HAP-1 (cell line): ENCODE results near the gene ALOX12B.

Source experiments
- DNase-seq, 2 experiments: peaks; one replicate each; pipeline ENCODE4 v3.0.0-alpha.2; 2016 to 2020; ENCODE audit warnings: low spot score in 2 of 2
- H3K27me3 ChIP-seq: fragments of 250-450 bp; sonication (Bioruptor Pico); 2 replicates; pipeline ENCODE4 v1.5.1; 2020; ENCODE audit warnings: low read depth, mild to moderate bottlenecking, moderate library complexity
- H3K36me3 ChIP-seq: fragments of 250-450 bp; sonication (Bioruptor Pico); replicated peaks from 2 replicates; pipeline ENCODE4 v1.5.1; 2020; ENCODE audit warnings: mild to moderate bottlenecking
- H3K4me1 ChIP-seq: fragments of 250-450 bp; sonication (Bioruptor Pico); 2 replicates; pipeline ENCODE4 v1.5.1; 2020; ENCODE audit warnings: mild to moderate bottlenecking
- H3K4me3 ChIP-seq: fragments of 250-450 bp; sonication (Bioruptor Pico); 2 replicates; pipeline ENCODE4 v1.5.1; 2020; ENCODE audit warnings: mild to moderate bottlenecking, moderate library complexity
- H3K9me3 ChIP-seq: fragments of 250-450 bp; sonication (Bioruptor Pico); 2 replicates; pipeline ENCODE4 v1.5.1; 2020; ENCODE audit warnings: mild to moderate bottlenecking, moderate library complexity
- in situ Hi-C: fragments of 300-500 bp; cut with MboI; formaldehyde crosslinking; loops from 3 replicates; pipeline ENCODE4 v1.14.3; 2020; ENCODE audit warnings: low sequenced_read_pairs, inconsistent platforms, mixed read lengths

Gene ALOX12B

GRCh38 chr17:8047769-8048110, 39.8 kb downstream of the ALOX12B start:
- no peak for DNase-seq
- Histone ChIP-seq H3K4me3 (no peak overlapping the region), H3K9me3 (no peaks in the 10 kb centered on the region), H3K27me3 (no peaks in the 10 kb centered on the region), H3K36me3 (no peaks in the 10 kb centered on the region), H3K4me1 (no peaks in the 10 kb centered on the region)
- in situ Hi-C loops: loop anchor here (10.0 kb wide), 1 partner anchor 303 kb away; no protein-coding TSS in a partner anchor

DNA sequence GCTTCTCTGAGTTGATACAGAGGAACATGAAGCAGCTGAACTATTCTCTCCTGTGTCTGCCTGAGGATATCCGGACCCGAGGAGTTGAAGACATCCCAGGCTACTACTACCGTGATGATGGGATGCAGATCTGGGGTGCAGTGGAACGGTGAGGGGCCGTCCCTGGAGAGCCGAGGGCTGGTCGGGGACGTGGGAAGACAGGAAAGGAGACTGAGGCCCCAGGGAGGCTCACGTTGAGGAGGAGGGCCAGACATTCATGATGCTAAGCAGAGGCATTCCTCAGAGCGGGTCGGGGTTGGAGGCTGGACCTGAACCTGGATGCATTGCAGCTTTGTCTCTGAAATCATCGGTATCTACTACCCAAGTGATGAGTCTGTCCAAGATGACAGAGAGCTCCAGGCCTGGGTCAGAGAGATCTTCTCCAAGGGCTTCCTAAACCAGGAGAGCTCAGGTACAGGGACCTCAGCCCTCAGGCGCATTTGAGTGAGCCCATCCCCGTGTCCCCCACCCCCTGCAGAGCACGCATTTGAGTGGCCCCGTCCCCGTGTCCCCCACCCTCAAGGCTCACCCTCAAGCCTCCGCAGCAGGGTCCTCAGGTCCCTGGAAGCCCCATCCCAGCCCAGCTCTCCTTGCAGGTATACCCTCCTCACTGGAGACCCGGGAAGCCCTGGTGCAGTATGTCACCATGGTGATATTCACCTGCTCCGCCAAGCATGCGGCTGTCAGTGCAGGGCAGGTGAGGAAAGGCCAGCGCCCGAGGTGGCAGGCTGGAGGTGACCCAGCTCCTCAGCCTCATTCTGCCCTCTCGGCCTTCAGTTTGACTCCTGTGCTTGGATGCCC, 40.4 kb downstream of the ALOX12B start:
- no peaks in the 10 kb centered on the region for H3K9me3 ChIP-seq
- no peaks in the 10 kb centered on the region for H3K36me3 ChIP-seq
- in situ Hi-C loops: loop anchor here (10.0 kb wide), 1 partner anchor 302 kb away; no protein-coding TSS in a partner anchor
- DNase-seq: no peak
- no peaks in the 10 kb centered on the region for H3K27me3 ChIP-seq
- H3K4me1 ChIP-seq: no peaks in the 10 kb centered on the region
- H3K4me3 ChIP-seq: no peak overlapping the region

DNA sequence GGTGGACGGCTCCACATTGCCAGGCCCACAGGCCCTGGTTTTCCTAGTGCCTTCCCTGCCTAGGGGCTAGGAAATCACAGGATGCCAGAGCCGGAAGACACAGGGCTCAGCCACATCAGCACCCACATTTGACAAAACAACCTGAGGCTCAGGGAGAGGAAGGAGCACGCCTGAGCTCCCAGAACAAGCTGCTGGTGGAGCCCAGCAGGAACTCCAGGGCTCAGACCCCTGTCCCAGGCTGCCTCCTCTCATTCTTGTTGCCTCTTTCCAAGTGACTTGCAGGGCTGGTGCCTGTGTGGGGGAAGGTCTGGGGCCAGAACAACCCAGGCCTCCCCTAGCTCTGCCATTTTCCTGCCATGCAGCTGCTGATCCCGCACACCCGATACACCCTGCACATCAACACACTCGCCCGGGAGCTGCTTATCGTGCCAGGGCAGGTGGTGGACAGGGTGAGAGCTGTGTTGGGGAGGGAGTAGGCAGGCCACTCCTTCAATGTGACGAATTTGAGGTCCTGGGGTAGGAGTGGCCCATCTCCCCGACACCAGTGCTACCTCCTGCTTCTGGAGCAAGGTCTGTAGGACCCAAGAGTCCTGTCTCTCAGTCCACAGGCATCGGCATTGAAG, 41.1 kb downstream of the ALOX12B start:
- no peaks in the 10 kb centered on the region for H3K9me3 ChIP-seq
- no peaks in the 10 kb centered on the region for H3K36me3 ChIP-seq
- H3K4me3 ChIP-seq: no peak overlapping the region
- DNase-seq: no peak
- H3K27me3 ChIP-seq: no peaks in the 10 kb centered on the region
- in situ Hi-C loops: loop anchor here (10.0 kb wide), 1 partner anchor 302 kb away; no protein-coding TSS in a partner anchor
- H3K4me1 ChIP-seq: no peaks in the 10 kb centered on the region

GRCh38 chr17:8044819-8045810, 42.4 kb downstream of the ALOX12B start:
- Histone ChIP-seq H3K27me3 (no peaks in the 10 kb centered on the region), H3K36me3 (no peaks in the 10 kb centered on the region), H3K4me3 (no peak overlapping the region), H3K9me3 (no peaks in the 10 kb centered on the region), H3K4me1 (no peaks in the 10 kb centered on the region)
- no peak for DNase-seq
- in situ Hi-C loops: loop anchor here (10.0 kb wide), 1 partner anchor 300 kb away; no protein-coding TSS in a partner anchor

DNA sequence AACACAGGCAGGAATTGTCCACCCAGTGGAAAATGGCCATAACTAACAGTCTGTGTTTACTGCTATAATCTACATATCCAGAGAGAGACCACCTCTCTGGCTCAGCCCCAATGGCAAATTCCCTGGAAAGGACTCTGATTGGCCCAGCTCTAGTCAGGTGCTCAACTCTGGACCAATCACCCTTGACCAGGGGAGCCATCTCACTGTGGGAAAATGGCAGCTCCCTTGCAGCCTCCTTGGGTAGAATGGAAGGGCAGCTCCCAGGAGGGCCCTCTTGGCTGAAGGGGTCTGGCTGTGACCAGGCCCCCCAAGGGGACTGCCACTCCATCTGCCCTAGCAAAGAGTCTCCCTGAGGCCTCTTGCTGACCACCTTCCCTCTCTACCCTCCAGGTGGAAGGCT, 45.5 kb downstream of the ALOX12B start:
- no peak for DNase-seq
- no peaks in the 10 kb centered on the region for H3K4me1 ChIP-seq
- no peaks in the 10 kb centered on the region for H3K9me3 ChIP-seq
- in situ Hi-C loops: loop anchor here (10.0 kb wide), 1 partner anchor 297 kb away; no protein-coding TSS in a partner anchor
- H3K27me3 ChIP-seq: no peaks in the 10 kb centered on the region
- no peak overlapping the region for H3K4me3 ChIP-seq
- no peaks in the 10 kb centered on the region for H3K36me3 ChIP-seq

GRCh38 chr17:8041249-8041928, 46.1 kb downstream of the ALOX12B start:
- no peaks in the 10 kb centered on the region for H3K27me3 ChIP-seq
- no peaks in the 10 kb centered on the region for H3K9me3 ChIP-seq
- H3K4me3 ChIP-seq: no peak overlapping the region
- DNase-seq: peak; percentile 57 to 72
- H3K4me1 ChIP-seq: no peaks in the 10 kb centered on the region
- H3K36me3 ChIP-seq: no peaks in the 10 kb centered on the region
- in situ Hi-C loops: loop anchor here (10.0 kb wide), 1 partner anchor 297 kb away; no protein-coding TSS in a partner anchor

DNA sequence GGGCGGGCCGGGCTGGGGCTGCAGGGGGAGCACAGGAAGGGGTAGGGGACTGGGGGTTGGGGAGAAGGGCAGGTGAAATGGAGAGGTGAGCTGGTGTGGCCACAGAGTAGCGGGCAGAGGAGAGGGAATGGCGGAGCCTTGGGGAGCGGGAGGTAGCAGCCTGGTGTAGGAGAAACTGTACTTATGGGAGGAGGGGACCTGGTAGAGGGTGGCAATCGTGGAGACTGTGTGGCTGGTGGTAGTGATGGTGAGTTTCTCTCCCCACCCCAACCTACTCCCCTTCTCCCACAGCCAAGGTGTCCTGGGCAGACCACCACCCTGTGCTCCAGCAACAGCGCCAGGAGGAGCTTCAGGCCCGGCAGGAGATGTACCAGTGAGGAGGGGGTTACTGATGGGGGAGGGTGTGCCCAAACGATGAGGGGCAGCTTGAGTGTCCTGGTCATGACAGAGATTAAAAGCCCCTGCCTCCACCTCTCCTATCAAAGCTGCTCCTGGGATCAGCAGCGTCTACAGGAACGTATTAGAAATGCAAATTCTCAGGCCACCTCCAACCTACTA, 47.8 kb downstream of the ALOX12B start:
- Histone ChIP-seq H3K9me3 (no peaks in the 10 kb centered on the region), H3K4me3 (no peak overlapping the region), H3K4me1 (no peaks in the 10 kb centered on the region), H3K36me3 (no peaks in the 10 kb centered on the region), H3K27me3 (no peaks in the 10 kb centered on the region)
- in situ Hi-C loops: loop anchor here (10.0 kb wide), 1 partner anchor 295 kb away; no protein-coding TSS in a partner anchor
- no peak for DNase-seq

- DNase-seq: no peak
- Histone ChIP-seq H3K27me3 (no peaks in the 10 kb centered on the region), H3K4me1 (no peaks in the 10 kb centered on the region), H3K9me3 (no peaks in the 10 kb centered on the region), H3K36me3 (no peaks in the 10 kb centered on the region), H3K4me3 (no peak within 1 kb of the TSS)
- in situ Hi-C loops: no loop called here
Measured at GRCh38 chr17:8038954-8039610, 48.4 kb downstream of the ALOX12B start, which contains the start of gene ALOX15B. Gene ALOX15B (plus strand): TSS chr17:8039059. CDS start chr17:8039156, 97 bp downstream.

- Histone ChIP-seq H3K4me1 (no peaks in the 10 kb centered on the region), H3K27me3 (no peaks in the 10 kb centered on the region; the same call in 1 of the 2 replicates), H3K9me3 (no peaks in the 10 kb centered on the region), H3K4me3 (no peak overlapping the region), H3K36me3 (no peaks in the 10 kb centered on the region)
- in situ Hi-C loops: no loop called here
- no peak for DNase-seq
Measured at GRCh38 chr17:8032442-8032841, 55.1 kb downstream of the ALOX12B start.

DNA sequence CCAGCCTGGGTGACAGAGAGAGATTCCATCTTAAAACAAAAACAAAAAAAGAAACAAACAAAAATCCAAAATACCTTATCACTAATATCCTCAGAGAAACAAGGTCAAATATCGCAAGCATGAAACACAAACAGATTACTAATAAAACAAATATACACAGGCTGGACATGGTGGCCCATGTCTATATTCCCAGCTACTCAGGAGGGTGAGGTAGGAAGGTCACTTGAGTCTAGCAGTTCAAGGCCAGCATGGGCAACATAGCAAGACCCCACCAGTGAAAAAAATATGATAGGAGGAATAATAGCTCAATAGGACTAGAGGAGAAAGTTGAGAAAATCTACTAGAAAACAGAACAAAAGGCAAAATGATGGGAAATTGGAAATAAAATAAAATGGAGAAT, 55.6 kb downstream of the ALOX12B start:
- no peaks in the 10 kb centered on the region for H3K4me1 ChIP-seq
- H3K9me3 ChIP-seq: no peaks in the 10 kb centered on the region
- H3K27me3 ChIP-seq: no peaks in the 10 kb centered on the region; the same call in 1 of the 2 replicates
- H3K4me3 ChIP-seq: no peak overlapping the region
- in situ Hi-C loops: no loop called here
- H3K36me3 ChIP-seq: no peaks in the 10 kb centered on the region
- no peak for DNase-seq

- DNase-seq: no peak
- in situ Hi-C loops: no loop called here
- no peaks in the 10 kb centered on the region for H3K36me3 ChIP-seq
- no peaks in the 10 kb centered on the region for H3K4me1 ChIP-seq
- no peaks in the 10 kb centered on the region; the same call in 1 of the 2 replicates for H3K27me3 ChIP-seq
- no peaks in the 10 kb centered on the region; the same call in 1 of the 2 replicates for H3K9me3 ChIP-seq
- no peak overlapping the region for H3K4me3 ChIP-seq
Measured at GRCh38 chr17:8031261-8031661, 56.3 kb downstream of the ALOX12B start.

DNA sequence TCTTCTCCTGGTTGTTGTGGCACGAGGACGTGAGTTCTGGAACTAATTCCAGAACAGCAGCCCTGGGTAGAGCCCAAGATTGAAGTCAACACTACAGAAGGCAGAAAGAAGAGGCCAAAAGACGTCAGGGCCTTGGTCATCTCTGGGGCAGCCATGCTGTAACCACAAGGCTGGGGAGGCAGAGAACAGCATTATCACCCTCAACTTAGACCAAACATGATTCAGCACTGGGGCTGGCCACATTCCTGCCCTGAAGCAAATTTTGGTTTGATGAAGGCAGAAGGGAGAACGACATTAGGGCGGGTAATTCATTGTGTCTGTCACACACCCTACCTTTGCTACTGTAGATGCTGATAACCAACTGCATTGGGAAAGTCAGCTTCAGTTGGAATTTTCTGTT, 58.4 kb downstream of the ALOX12B start:
- no peak overlapping the region for H3K4me3 ChIP-seq
- in situ Hi-C loops: no loop called here
- no peaks in the 10 kb centered on the region for H3K36me3 ChIP-seq
- no peaks in the 10 kb centered on the region; the same call in 1 of the 2 replicates for H3K27me3 ChIP-seq
- H3K4me1 ChIP-seq: no peaks in the 10 kb centered on the region
- H3K9me3 ChIP-seq: no peaks in the 10 kb centered on the region; the same call in 1 of the 2 replicates
- no peak for DNase-seq
